ACC112 (cell line): ENCODE data around the gene QPRT.
"Not testable (repeated sequence)": the region's sequence is repeated elsewhere in the genome, so short reads cannot be mapped to it uniquely, and the experiment has no call there.

Experiments
- H2AFZ ChIP-seq: fragments of 200-600 bp; sonication (generic); one replicate; pipeline ENCODE4 v1.6.0; 2017; ENCODE audit warnings: antibody characterized with exemption, low read length; ENCODE audit not compliant: unreplicated experiment
- H3K27ac ChIP-seq: fragments of 200-600 bp; sonication (generic); 2 replicates; pipeline ENCODE4 v1.5.1; 2014; ENCODE audit warnings: low read depth, mild to moderate bottlenecking, antibody characterized with exemption, low read length, moderate library complexity
- H3K27me3 ChIP-seq: fragments of 200-600 bp; sonication (generic); 2 replicates; pipeline ENCODE4 v1.6.1; 2014; ENCODE audit warnings: mild to moderate bottlenecking, antibody characterized with exemption, low read length, moderate library complexity, mixed read lengths; ENCODE audit not compliant: insufficient read depth
- H3K36me3 ChIP-seq: fragments of 200-600 bp; sonication (generic); 2 replicates; pipeline ENCODE4 v1.6.1; 2016; ENCODE audit warnings: mild to moderate bottlenecking, antibody characterized with exemption, low read length, moderate library complexity, mixed read lengths; ENCODE audit not compliant: insufficient read depth
- H3K4me1 ChIP-seq: fragments of 200-600 bp; sonication (generic); one replicate; pipeline ENCODE4 v1.6.1; 2016; ENCODE audit warnings: low read length, mixed read lengths; ENCODE audit not compliant: insufficient read depth, unreplicated experiment, control insufficient read depth
- H3K4me3 ChIP-seq: fragments of 200-600 bp; sonication (generic); 2 replicates; pipeline ENCODE4 v1.5.1; 2014; ENCODE audit warnings: mild to moderate bottlenecking, low read depth, low read length
- H3K79me2 ChIP-seq: fragments of 200-600 bp; sonication (generic); one replicate; pipeline ENCODE4 v1.6.0; 2016; ENCODE audit warnings: low read length; ENCODE audit not compliant: control insufficient read depth, unreplicated experiment, insufficient read depth

QPRT gene

DNA sequence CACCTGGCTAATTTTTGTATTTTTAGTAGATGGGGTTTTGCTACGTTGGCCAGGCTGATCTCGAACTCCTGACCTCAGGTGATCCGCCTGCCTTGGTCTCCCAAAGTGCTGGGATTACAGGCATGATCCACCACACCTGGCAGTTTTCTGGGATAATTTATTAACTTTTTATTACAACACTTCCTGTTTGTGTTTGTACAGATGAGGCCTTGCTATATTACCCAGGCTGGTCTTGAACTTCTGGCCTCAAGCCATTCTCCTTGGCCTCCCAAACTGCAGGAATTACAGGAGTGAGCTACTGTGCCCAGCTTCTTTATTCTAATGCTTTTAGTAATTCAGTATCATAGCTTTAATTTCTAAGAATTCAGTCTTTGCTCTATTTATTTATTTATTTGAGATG, 32.0 kb upstream of the QPRT start:
- no peaks in the 10 kb centered on the region for H3K27me3 ChIP-seq
- H3K36me3 ChIP-seq, result no peaks in the 10 kb centered on the region
- no peaks in the 10 kb centered on the region for H3K79me2 ChIP-seq
- no peaks in the 10 kb centered on the region for H3K4me1 ChIP-seq
- no peak overlapping the region for H3K27ac ChIP-seq
- H2AFZ ChIP-seq, result no peak overlapping the region
- H3K4me3 ChIP-seq, result no peak overlapping the region

DNA sequence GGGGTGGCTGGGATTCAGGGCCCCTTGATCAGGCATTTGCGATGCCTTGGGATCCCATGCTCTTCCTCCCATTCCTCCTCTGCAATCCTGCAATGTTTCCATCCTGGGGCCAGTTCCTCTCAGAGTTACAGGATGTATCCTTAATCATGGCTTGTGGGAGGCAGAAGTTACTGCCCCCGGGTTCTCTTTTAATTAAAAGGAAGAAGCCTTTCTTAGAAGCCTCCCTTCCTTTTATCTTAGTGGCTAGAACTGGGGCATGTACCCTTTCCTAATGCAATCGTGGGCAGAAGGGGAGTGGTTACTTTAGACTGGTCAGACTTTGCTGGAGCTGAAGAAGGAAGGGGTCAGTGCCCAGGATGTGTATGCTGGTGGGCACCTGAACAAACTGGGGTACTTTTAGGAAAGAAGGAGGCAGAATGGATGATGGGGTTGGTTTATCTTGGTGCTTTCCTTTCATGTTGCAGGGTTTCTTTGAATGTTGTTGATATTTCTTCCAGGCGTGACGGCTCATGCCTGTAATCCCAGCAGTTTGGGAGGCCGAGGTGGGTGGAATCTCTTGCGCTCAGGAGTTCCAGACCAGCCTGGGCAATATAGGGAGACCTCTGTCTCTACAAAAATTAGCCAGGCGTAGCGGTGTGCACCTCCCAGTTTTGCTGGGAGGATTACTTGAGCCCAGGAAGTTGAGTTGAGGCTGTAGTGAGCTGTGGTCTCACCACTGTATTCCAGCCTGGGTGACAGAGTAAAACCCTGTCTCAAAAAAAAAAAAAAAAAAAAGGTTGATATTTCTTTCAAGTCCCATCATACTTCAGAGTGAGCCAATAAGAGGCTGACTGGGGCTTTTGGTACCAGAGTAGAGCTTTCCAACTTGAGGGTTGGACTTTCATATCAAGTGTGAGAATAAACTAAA, 29.1 kb upstream of the QPRT start:
- no peak overlapping the region for H3K4me3 ChIP-seq
- no peak overlapping the region for H3K27ac ChIP-seq
- H2AFZ ChIP-seq, result no peak overlapping the region
- H3K79me2 ChIP-seq, result no peaks in the 10 kb centered on the region
- H3K36me3 ChIP-seq, result no peaks in the 10 kb centered on the region
- no peaks in the 10 kb centered on the region for H3K4me1 ChIP-seq
- no peaks in the 10 kb centered on the region for H3K27me3 ChIP-seq

DNA sequence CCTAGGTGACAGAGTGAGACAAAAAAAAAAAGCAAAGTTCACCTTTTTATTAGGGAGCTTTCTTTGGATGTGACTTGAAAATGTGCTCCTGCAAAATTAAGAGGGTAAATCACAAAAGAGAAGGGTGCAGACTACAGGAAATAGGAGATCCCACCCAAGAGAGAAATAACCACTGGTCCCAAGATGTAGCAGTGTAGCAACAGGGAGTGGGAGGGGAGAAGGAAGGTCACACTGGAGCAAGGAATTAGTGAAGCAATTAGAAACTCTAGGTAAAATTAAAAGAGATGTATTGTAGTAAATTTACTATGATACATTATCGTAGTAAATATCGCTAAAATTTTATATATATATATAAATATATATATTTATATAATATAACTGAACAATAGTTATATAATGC, 28.2 kb upstream of the QPRT start:
- Histone ChIP-seq H3K27ac (no peak overlapping the region), H3K4me1 (no peaks in the 10 kb centered on the region), H3K79me2 (no peaks in the 10 kb centered on the region)

DNA sequence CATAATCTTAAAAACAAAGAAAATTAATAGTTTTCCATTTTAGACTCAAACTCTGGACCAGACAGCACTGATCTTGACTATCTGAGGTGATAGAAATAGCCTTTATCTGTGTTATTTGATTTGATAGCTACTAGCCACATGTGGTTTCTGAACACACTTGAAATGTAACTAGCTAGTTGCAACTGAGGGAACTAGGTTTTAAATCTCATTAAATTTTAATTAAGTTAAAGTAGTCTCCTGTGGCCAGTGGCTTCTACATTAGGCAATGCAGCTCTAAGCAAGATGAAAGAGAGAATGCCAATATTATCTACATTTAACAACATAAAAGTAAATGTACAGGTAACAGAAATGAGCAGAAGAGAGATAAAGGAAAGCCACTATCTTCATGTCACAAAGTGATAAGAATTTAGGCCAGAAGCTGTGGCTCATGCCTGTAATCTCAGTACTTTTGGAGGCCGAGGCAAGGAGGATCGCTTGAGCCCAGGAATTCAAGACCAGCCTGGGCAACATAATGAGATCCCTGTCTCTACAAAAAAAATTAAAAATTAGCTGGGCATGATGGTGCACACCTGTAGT, 27.1 kb upstream of the QPRT start:
- no peaks in the 10 kb centered on the region for H3K36me3 ChIP-seq
- H3K27me3 ChIP-seq, result no peaks in the 10 kb centered on the region
- no peak overlapping the region for H2AFZ ChIP-seq
- no peaks in the 10 kb centered on the region for H3K4me1 ChIP-seq
- no peaks in the 10 kb centered on the region for H3K79me2 ChIP-seq
- no peak overlapping the region for H3K4me3 ChIP-seq
- H3K27ac ChIP-seq, result no peak overlapping the region

More for the DNA sequence above, 28.2 kb upstream of the QPRT start:
- Histone ChIP-seq H3K4me3 (no peak overlapping the region), H3K27me3 (no peaks in the 10 kb centered on the region), H2AFZ (no peak overlapping the region), H3K36me3 (no peaks in the 10 kb centered on the region)

DNA sequence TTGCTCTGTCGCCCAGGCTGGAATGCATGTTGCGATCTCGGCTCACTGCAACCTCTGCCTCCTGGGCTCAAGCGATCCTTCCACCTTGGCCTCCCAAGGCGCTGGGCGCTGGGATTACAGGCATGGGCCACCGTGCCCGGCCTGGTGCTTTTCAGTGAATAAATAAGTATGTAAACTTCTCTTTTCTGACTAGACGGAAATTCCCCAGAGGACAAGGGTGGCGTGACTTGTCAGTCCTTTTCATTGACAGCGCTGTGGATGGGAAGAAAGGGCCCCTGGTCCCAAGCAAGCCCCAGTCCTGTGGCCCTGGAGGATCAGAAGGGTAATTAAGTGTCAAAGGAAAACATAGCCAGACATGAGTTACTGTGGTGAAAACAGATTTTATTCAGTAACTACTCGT, 25.5 kb upstream of the QPRT start:
- Histone ChIP-seq H3K27ac (no peak overlapping the region), H3K4me1 (no peaks in the 10 kb centered on the region), H3K79me2 (no peaks in the 10 kb centered on the region), H3K36me3 (no peaks in the 10 kb centered on the region), H3K27me3 (no peaks in the 10 kb centered on the region), H2AFZ (no peak overlapping the region), H3K4me3 (no peak overlapping the region)

DNA sequence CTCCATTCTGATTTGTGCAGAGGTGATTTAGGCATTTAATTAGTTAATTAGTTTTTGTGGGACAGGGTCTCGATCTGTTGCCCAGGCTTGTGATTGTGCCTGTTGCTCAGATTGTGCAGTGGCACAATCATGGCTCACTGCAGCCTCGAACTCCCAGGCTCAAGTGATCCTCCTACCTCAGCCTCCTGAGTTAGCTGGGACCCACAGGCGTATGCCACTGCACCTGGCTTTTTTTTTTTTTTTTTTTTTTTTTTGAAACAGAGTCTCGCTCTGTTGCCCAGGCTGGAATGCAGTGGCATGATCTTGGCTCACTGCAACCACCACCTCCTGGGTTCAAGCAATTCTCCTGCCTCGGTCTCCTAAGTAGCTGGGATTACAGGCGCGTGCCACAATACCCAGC, 25.1 kb upstream of the QPRT start:
- H3K4me1 ChIP-seq, H3K27me3 ChIP-seq, H3K36me3 ChIP-seq, H3K27ac ChIP-seq, H2AFZ ChIP-seq, H3K79me2 ChIP-seq, H3K4me3 ChIP-seq: not testable (repeated sequence)

DNA sequence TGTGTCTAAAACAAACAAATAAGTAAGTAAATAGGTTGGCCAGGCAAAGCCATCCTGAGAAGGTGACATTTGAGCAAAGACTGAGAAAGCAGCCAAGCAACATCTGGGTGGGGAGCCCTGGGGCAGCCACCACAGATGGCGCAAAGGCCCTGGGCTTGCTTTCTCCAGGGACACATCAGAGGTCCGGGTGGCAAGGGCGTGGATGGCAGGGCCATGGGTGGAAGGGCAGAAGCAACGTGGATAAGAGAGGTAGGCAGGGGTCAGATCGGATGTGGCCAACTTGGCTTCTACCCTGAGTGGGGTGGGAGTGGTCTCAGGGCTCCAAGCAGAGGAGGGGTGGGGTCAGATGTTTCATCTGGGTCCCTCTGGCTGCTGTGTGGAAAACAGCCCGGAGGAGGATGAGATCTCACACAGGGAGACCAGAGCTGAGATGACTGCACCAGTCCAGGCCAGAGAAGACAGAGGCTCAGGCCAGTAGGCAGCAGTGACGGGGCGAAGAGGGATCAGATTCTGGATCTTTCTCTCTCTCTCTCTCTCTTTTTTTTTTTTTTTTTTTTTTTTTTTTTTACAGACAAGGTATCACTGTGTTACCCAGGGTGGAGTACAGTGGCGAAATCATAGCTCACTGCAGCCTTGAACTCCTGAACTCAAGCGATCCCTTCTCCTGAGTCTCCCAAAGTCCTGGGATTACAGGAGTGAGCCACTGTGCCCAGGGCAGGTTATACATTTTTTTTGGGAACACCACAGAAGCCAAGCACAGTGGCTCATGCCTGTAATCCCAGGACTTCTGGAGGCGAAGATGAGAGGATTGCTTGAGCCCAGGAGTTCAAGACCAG, 22.1 kb upstream of the QPRT start:
- no peak overlapping the region for H3K27ac ChIP-seq
- no peak overlapping the region for H3K4me3 ChIP-seq
- H2AFZ ChIP-seq, result no peak overlapping the region
- no peaks in the 10 kb centered on the region for H3K4me1 ChIP-seq
- H3K27me3 ChIP-seq, result no peaks in the 10 kb centered on the region
- H3K36me3 ChIP-seq, result no peaks in the 10 kb centered on the region
- no peaks in the 10 kb centered on the region for H3K79me2 ChIP-seq

DNA sequence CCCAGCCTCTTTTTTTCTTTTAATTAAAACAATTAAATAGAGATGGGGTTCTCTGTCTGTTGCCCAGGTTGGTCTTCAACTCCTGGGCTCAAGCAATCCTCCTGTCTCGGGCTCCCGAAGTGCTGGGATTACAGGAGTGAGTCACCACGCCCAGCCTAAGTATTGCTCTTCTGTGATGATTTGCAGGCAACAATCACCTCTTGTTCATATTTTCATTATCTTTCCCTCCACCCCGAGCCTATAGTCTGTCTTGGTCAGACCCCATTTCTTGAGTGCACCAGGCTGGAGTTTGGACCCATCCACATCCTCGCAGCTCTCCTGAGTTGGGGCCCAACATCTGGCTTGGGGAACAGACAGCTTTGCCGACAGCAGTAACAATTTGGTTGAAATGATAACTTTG, 20.3 kb upstream of the QPRT start:
- H3K79me2 ChIP-seq, result no peaks in the 10 kb centered on the region
- no peak overlapping the region for H3K4me3 ChIP-seq
- H3K27ac ChIP-seq, result no peak overlapping the region
- H3K27me3 ChIP-seq, result no peaks in the 10 kb centered on the region
- H2AFZ ChIP-seq, result no peak overlapping the region
- H3K36me3 ChIP-seq, result no peaks in the 10 kb centered on the region
- H3K4me1 ChIP-seq, result no peaks in the 10 kb centered on the region

DNA sequence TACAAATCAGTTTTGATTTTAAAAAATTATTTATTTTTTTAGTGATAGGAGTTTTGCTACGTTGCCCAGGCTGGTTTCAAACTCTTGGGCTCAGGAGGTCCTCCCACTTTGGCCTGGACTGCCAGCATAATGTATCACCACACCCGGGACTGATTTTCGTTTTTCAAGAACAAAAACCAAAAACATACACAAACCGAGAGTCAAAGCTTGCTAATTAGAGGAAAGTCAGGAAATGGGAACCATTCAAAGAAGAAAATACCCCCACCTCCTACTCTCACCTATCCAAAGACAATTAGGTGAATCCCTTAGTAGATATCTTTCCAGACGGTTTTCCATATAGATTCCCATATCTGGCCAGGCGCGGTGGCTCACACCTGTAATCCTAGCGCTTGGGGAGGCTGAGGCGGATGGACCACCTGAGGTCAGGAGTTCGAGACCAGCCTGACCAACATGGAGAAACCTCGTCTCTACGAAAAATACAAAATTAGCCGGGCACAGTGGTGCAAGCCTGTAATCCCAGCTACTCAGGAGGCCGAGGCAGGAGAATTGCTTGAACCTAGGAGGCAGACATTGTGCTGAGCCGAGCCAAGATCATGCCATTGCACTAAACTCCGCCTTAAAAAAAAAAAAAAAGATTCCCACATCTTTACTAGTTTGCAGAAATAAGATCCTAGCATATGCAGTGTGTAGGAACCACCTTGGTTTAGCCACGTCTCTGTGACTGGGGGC, 16.8 kb upstream of the QPRT start:
- Histone ChIP-seq H3K4me1 (no peaks in the 10 kb centered on the region), H3K36me3 (no peaks in the 10 kb centered on the region), H3K79me2 (no peaks in the 10 kb centered on the region), H2AFZ (no peak overlapping the region), H3K27me3 (no peaks in the 10 kb centered on the region), H3K4me3 (no peak overlapping the region), H3K27ac (no peak overlapping the region)

DNA sequence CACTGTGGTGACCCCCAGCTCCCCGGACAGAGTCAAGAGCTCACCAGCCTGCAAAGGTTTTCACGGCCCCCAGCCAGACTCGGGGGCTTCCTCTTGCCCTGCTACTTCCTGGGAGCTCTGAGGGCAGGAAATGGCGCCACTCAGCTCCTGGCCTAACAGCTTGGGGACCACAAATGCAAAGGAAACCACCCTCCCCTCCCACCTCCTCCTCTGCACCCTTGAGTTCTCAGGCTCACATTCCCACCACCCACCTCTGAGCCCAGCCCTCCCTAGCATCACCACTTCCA, 16.3 kb upstream of the QPRT start:
- Histone ChIP-seq H2AFZ (no peak overlapping the region), H3K4me1 (no peaks in the 10 kb centered on the region), H3K79me2 (no peaks in the 10 kb centered on the region), H3K27ac (no peak overlapping the region), H3K36me3 (no peaks in the 10 kb centered on the region), H3K4me3 (no peak overlapping the region), H3K27me3 (no peaks in the 10 kb centered on the region)
